Measurements from ENCODE around the gene ISCA2.
"Not testable (repeated sequence)": the region's sequence is repeated elsewhere in the genome, so short reads cannot be mapped to it uniquely, and the experiment has no call there.

Gene ISCA2

GRCh38 chr14:74528886-74529285 lies 35.3 kb downstream of the ISCA2 start:
- DNase-seq (ENCODE audit: low spot score): no peak

- no peak for DNase-seq (ENCODE audit: low spot score)
Observed at GRCh38 chr14:74531006-74531405, 37.4 kb downstream of the ISCA2 start.

GRCh38 chr14:74531467-74531866 lies 37.9 kb downstream of the ISCA2 start:
- peak; percentile 63 for DNase-seq (ENCODE audit: low spot score)

GRCh38 chr14:74532246-74532645 lies 38.7 kb downstream of the ISCA2 start:
- no peak for DNase-seq (ENCODE audit: low spot score)

GRCh38 chr14:74533576-74533975 lies 40.0 kb downstream of the ISCA2 start:
- no peak for DNase-seq (ENCODE audit: low spot score)

- DNase-seq (ENCODE audit: low spot score): no peak
Observed at GRCh38 chr14:74535756-74536325, 42.3 kb downstream of the ISCA2 start.

GRCh38 chr14:74536336-74536735 lies 42.8 kb downstream of the ISCA2 start:
- not testable (repeated sequence) for DNase-seq (ENCODE audit: low spot score)

- no peak for DNase-seq (ENCODE audit: low spot score)
Observed at GRCh38 chr14:74538411-74539391, 45.1 kb downstream of the ISCA2 start.

GRCh38 chr14:74539503-74539902 lies 45.9 kb downstream of the ISCA2 start:
- no peak for DNase-seq (ENCODE audit: low spot score)

- no peak for DNase-seq (ENCODE audit: low spot score)
Observed at GRCh38 chr14:74541225-74541624, 47.7 kb downstream of the ISCA2 start.

- no peak for DNase-seq (ENCODE audit: low spot score)
Observed at GRCh38 chr14:74542056-74542685, 48.6 kb downstream of the ISCA2 start.

GRCh38 chr14:74543771-74544438 lies 50.3 kb downstream of the ISCA2 start:
- DNase-seq (ENCODE audit: low spot score): no peak

- no peak for DNase-seq (ENCODE audit: low spot score)
Observed at GRCh38 chr14:74545386-74545785, 51.8 kb downstream of the ISCA2 start.

- DNase-seq (ENCODE audit: low spot score): no peak
Observed at GRCh38 chr14:74546416-74546815, 52.9 kb downstream of the ISCA2 start.

Data from GM03348 (cell line).